OCI-LY7 (cell line): Measurements from ENCODE around the gene LRRC72. TPM values are rescaled to one million over a fixed set of nuclear protein-coding genes. Genes with fewer than 3 reads are reported as not detected.
A peak's percentile ranks its signal among the peaks of the same experiment; 100 is the strongest.

ENCODE experiments used
- BruUV-seq: library from RNA; stranded (reverse); fragments of 400-500 nt; replicated peaks from 2 replicates; lab custom pipeline; 2021; lab: Mats Ljungman, UMichigan
- CTCF ChIA-PET: fragments of 300-600 bp; sonication (Branson Sonifier 250); formaldehyde crosslinking; loops from one replicate; lab custom pipeline; 2022; ENCODE audit warnings: antibody characterized with exemption; ENCODE audit not compliant: unreplicated experiment; lab: Charles Lee
- POLR2A ChIA-PET: fragments of 300-600 bp; sonication (Branson Sonifier 250); formaldehyde crosslinking; loops from one replicate; lab custom pipeline; 2022; ENCODE audit warnings: antibody characterized with exemption; lab: Charles Lee
- DNase-seq: peaks from one replicate; pipeline ENCODE4 v3.0.0-alpha.2; 2015; ENCODE audit warnings: low spot score
- H2AFZ ChIP-seq: fragments of 200-600 bp; sonication (generic), shearing (Covaris generic); 2 replicates; pipeline ENCODE4 v1.6.1; 2014; ENCODE audit warnings: mild to moderate bottlenecking, antibody characterized with exemption, low read length, moderate library complexity
- H3K27ac ChIP-seq: fragments of 200-600 bp; sonication (generic); 2 replicates; pipeline ENCODE4 v1.5.1; 2014; ENCODE audit warnings: mixed run types, low read depth, mild to moderate bottlenecking, moderate library complexity, low read length, inconsistent platforms; ENCODE audit not compliant: poor library complexity, severe bottlenecking
- H3K36me3 ChIP-seq: fragments of 200-600 bp; sonication (generic); 2 replicates; pipeline ENCODE4 v1.6.1; 2014; ENCODE audit warnings: mild to moderate bottlenecking, antibody characterized with exemption, low read length, moderate library complexity, mixed read lengths; ENCODE audit not compliant: insufficient read depth
- H3K4me1 ChIP-seq: fragments of 200-600 bp; sonication (generic); 2 replicates; pipeline ENCODE4 v1.5.1; 2014; ENCODE audit warnings: mild to moderate bottlenecking, low read length; ENCODE audit not compliant: insufficient read depth, poor library complexity, severe bottlenecking
- H3K4me2 ChIP-seq: fragments of 200-600 bp; sonication (generic); 2 replicates; pipeline ENCODE4 v1.6.1; 2014; ENCODE audit warnings: mild to moderate bottlenecking, low read length
- H3K4me3 ChIP-seq: fragments of 200-600 bp; sonication (generic); 2 replicates; pipeline ENCODE4 v1.5.1; 2014; ENCODE audit warnings: mild to moderate bottlenecking, low read depth, low read length; ENCODE audit not compliant: poor library complexity, severe bottlenecking
- H3K79me2 ChIP-seq: fragments of 200-600 bp; sonication (generic); 2 replicates; pipeline ENCODE4 v1.6.1; 2016; ENCODE audit warnings: low read depth, mild to moderate bottlenecking, low read length, moderate library complexity, mixed read lengths; ENCODE audit not compliant: insufficient read depth
- H3K9me2 ChIP-seq: fragments of 200-600 bp; sonication (generic); 2 replicates; pipeline ENCODE4 v1.6.1; 2016; ENCODE audit warnings: mild to moderate bottlenecking, low read length, mixed read lengths; ENCODE audit not compliant: insufficient read depth
- H3K9me3 ChIP-seq: fragments of 200-600 bp; sonication (generic); 2 replicates; pipeline ENCODE4 v1.6.1; 2014; ENCODE audit warnings: mild to moderate bottlenecking, mixed run types, low read length, mixed read lengths
- H4K20me1 ChIP-seq: fragments of 200-600 bp; sonication (generic); 2 replicates; pipeline ENCODE4 v1.6.1; 2014; ENCODE audit warnings: mild to moderate bottlenecking, antibody characterized with exemption, low read length, moderate library complexity, mixed read lengths; ENCODE audit not compliant: insufficient read depth
- CTCF ChIP-seq: fragments of 200-600 bp; sonication (generic); conservative IDR thresholded peaks from 2 replicates; pipeline ENCODE4 v1.5.1; 2014; ENCODE audit warnings: mild to moderate bottlenecking, antibody characterized with exemption, low read length, moderate library complexity, mixed read lengths
- EZH2phosphoT487 ChIP-seq: fragments of 200-600 bp; sonication (generic); IDR thresholded peaks from 2 replicates; pipeline ENCODE4 v1.6.1; 2018; ENCODE audit warnings: low read depth, borderline replicate concordance, mild to moderate bottlenecking, mixed run types, antibody characterized with exemption, low read length, moderate library complexity, mixed read lengths
- intact Hi-C: fragments of 100-400 bp; cut with micrococcal nuclease; formaldehyde crosslinking; loops from one replicate; pipeline ENCODE4 v1.10.0; 2022; ENCODE audit not compliant: unreplicated experiment
- total RNA-seq, 2 experiments: library from RNA; depleted of rRNA in 1 of 2; stranded (reverse); fragments of >200 nt in 1 of 2; shearing (Covaris generic) in 1 of 2; gene quantifications; 2 replicates each; pipeline ENCODE4 v1.2.3, GENCODE V29; 2014 to 2022

The LRRC72 gene
- total RNA-seq, 2 experiments from 2014 or later = not detected

GRCh38 chr7:16562456-16563220, 36.0 kb downstream of the LRRC72 start:
- Histone ChIP-seq H2AFZ (peak overlapping the region; percentile 42; the same call in 1 of the 2 replicates), H3K79me2 (no peaks in the 10 kb centered on the region), H3K9me2 (no peaks in the 10 kb centered on the region), H3K4me3 (no peak overlapping the region), H4K20me1 (no peaks in the 10 kb centered on the region), H3K4me2 (peak overlapping the region; percentile 41), H3K36me3 (no peaks in the 10 kb centered on the region), H3K27ac (no peak overlapping the region), H3K4me1 (no peaks in the 10 kb centered on the region), H3K9me3 (no peaks in the 10 kb centered on the region)
- CTCF ChIA-PET = no interaction called here
- POLR2A ChIA-PET = no interaction called here
- intact Hi-C loops = loop anchor here (10.0 kb wide), 2 partner anchors 352 to 448 kb away; no protein-coding TSS in a partner anchor
- DNase-seq = no peak
- TF ChIP-seq CTCF = no peak
- TF ChIP-seq EZH2phosphoT487 = no peak
- no TSS peak for BruUV-seq

- Histone ChIP-seq H3K9me2 (no peaks in the 10 kb centered on the region), H3K79me2 (no peaks in the 10 kb centered on the region), H3K9me3 (no peaks in the 10 kb centered on the region), H4K20me1 (no peaks in the 10 kb centered on the region), H2AFZ (peak overlapping the region; percentile 42; the same call in 1 of the 2 replicates), H3K36me3 (no peaks in the 10 kb centered on the region), H3K27ac (no peak overlapping the region), H3K4me1 (no peaks in the 10 kb centered on the region), H3K4me2 (peak overlapping the region; percentile 41), H3K4me3 (peak overlapping the region; percentile 41)
- ChIA-PET CTCF (interaction anchor here (1.6 kb wide), 1 partner anchor 19 kb away, joined by 6 read pairs; no protein-coding TSS in a partner anchor), POLR2A (interaction anchor here (0.8 to 1.5 kb wide), 3 partner anchors 13 to 367 kb away, joined by 3 to 4 read pairs (median 3); no protein-coding TSS in a partner anchor)
- TF ChIP-seq CTCF (no peak), EZH2phosphoT487 (no peak)
- intact Hi-C loops = loop anchor here (2.0 to 10.0 kb wide), 3 partner anchors 131 to 449 kb away; no protein-coding TSS in a partner anchor
- DNase-seq = peak; percentile 10
- BruUV-seq = no TSS peak
Observed at GRCh38 chr7:16563281-16564022, 36.8 kb downstream of the LRRC72 start.
